ENCODE data around the gene LRMDA. TPM values are rescaled to one million over a fixed set of nuclear protein-coding genes. Genes with fewer than 3 reads are reported as not detected.

The LRMDA gene
- total RNA-seq, 1 donor from 2014 or later, result 5.2 TPM

- Histone ChIP-seq H3K9me3 (ENCODE audit: low read depth) (no peaks in the 10 kb centered on the region), H3K79me2 (ENCODE audit: low read depth) (no peaks in the 10 kb centered on the region), H2AFZ (replicated peaks) (no peak overlapping the region), H3K4me2 (no peak overlapping the region), H3K27ac (no peak overlapping the region), H3K36me3 (no peaks in the 10 kb centered on the region), H3K27me3 (no peaks in the 10 kb centered on the region), H4K20me1 (ENCODE audit: low read depth) (no peaks in the 10 kb centered on the region), H3K9ac (no peak overlapping the region), H3F3A (ENCODE audit: low read depth) (no peaks in the 10 kb centered on the region), H3K4me3 (no peak overlapping the region), H3K4me1 (peaks cover 12% of the 10 kb centered on the region)
- TF ChIP-seq EZH2phosphoT487 (IDR thresholded peaks at IDR 0.05), result no peak
- no peak for TF ChIP-seq EZH2 (IDR thresholded peaks at IDR 0.05)
- no peak for TF ChIP-seq CTCF (IDR thresholded peaks at IDR 0.05)
- Mint-ChIP-seq H3K27me3 (ENCODE audit: insufficient read depth, low read depth) (no peaks in the 10 kb centered on the region), H3K36me3 (no peaks in the 10 kb centered on the region), H3K4me1 (peaks cover 21% of the 10 kb centered on the region), H3K4me3 (no peak overlapping the region), H3K27ac (no peak overlapping the region), H3K9me3 (no peaks in the 10 kb centered on the region)
- no peak for DNase-seq (ENCODE audit: low spot score)
Measured at GRCh38 chr10:76138286-76138685, 706.9 kb downstream of the LRMDA start.

GRCh38 chr10:76138906-76139305 lies 707.5 kb downstream of the LRMDA start:
- no peaks in the 10 kb centered on the region for H4K20me1 ChIP-seq (ENCODE audit: low read depth)
- no peaks in the 10 kb centered on the region for H3K9me3 Mint-ChIP-seq
- H3K4me1 ChIP-seq, result peaks cover 6% of the 10 kb centered on the region
- no peak overlapping the region for H3K4me2 ChIP-seq
- no peaks in the 10 kb centered on the region for H3K79me2 ChIP-seq (ENCODE audit: low read depth)
- H3K27ac Mint-ChIP-seq, result no peak overlapping the region
- no peak overlapping the region for H2AFZ ChIP-seq (replicated peaks)
- H3K4me3 Mint-ChIP-seq, result no peak overlapping the region
- no peaks in the 10 kb centered on the region for H3K27me3 Mint-ChIP-seq (ENCODE audit: insufficient read depth, low read depth)
- no peaks in the 10 kb centered on the region for H3F3A ChIP-seq (ENCODE audit: low read depth)
- H3K4me3 ChIP-seq, result no peak overlapping the region
- DNase-seq (ENCODE audit: low spot score), result no peak
- no peak overlapping the region for H3K27ac ChIP-seq
- H3K27me3 ChIP-seq, result no peaks in the 10 kb centered on the region
- H3K4me1 Mint-ChIP-seq, result peaks cover 15% of the 10 kb centered on the region
- no peaks in the 10 kb centered on the region for H3K36me3 ChIP-seq
- TF ChIP-seq EZH2phosphoT487 (IDR thresholded peaks at IDR 0.05), result no peak
- TF ChIP-seq CTCF (IDR thresholded peaks at IDR 0.05), result no peak
- TF ChIP-seq EZH2 (IDR thresholded peaks at IDR 0.05), result no peak
- no peaks in the 10 kb centered on the region for H3K9me3 ChIP-seq (ENCODE audit: low read depth)
- H3K36me3 Mint-ChIP-seq, result no peaks in the 10 kb centered on the region
- no peak overlapping the region for H3K9ac ChIP-seq

GRCh38 chr10:76139431-76139830 lies 708.0 kb downstream of the LRMDA start:
- H3K27me3 Mint-ChIP-seq (ENCODE audit: insufficient read depth, low read depth), result no peaks in the 10 kb centered on the region
- no peaks in the 10 kb centered on the region for H3K27me3 ChIP-seq
- no peak overlapping the region for H3K9ac ChIP-seq
- H3K4me1 ChIP-seq, result peaks cover under 1% of the 10 kb centered on the region
- TF ChIP-seq EZH2phosphoT487 (IDR thresholded peaks at IDR 0.05) (no peak), EZH2 (IDR thresholded peaks at IDR 0.05) (no peak), CTCF (IDR thresholded peaks at IDR 0.05) (no peak)
- no peak overlapping the region for H3K27ac Mint-ChIP-seq
- H3K36me3 ChIP-seq, result no peaks in the 10 kb centered on the region
- no peaks in the 10 kb centered on the region for H3K9me3 ChIP-seq (ENCODE audit: low read depth)
- no peak overlapping the region for H3K27ac ChIP-seq
- H4K20me1 ChIP-seq (ENCODE audit: low read depth), result no peaks in the 10 kb centered on the region
- no peaks in the 10 kb centered on the region for H3K36me3 Mint-ChIP-seq
- H2AFZ ChIP-seq (replicated peaks), result no peak overlapping the region
- no peak overlapping the region for H3K4me2 ChIP-seq
- peaks cover 10% of the 10 kb centered on the region for H3K4me1 Mint-ChIP-seq
- DNase-seq (ENCODE audit: low spot score), result no peak
- no peak overlapping the region for H3K4me3 ChIP-seq
- no peaks in the 10 kb centered on the region for H3K79me2 ChIP-seq (ENCODE audit: low read depth)
- no peak overlapping the region for H3K4me3 Mint-ChIP-seq
- no peaks in the 10 kb centered on the region for H3K9me3 Mint-ChIP-seq
- no peaks in the 10 kb centered on the region for H3F3A ChIP-seq (ENCODE audit: low read depth)

Measured in neural progenitor cell (in vitro differentiated cells).